GM12873 (cell line): Measurements from ENCODE around the gene TP73.

Source experiments
- CTCF ChIP-seq: IDR thresholded peaks from 2 replicates; pipeline ENCODE4 v1.5.1; 2012; ENCODE audit warnings: low read depth, mild to moderate bottlenecking, moderate library complexity, low read length, control low read depth; ENCODE audit not compliant: insufficient read depth; ENCODE audit errors: missing control alignments

TP73 gene

GRCh38 chr1:3698660-3699408, 46.5 kb downstream of the TP73 start:
- TF ChIP-seq CTCF, result no peak

GRCh38 chr1:3699596-3699995, 47.3 kb downstream of the TP73 start:
- no peak for TF ChIP-seq CTCF

GRCh38 chr1:3700631-3701030, 48.3 kb downstream of the TP73 start:
- no peak for TF ChIP-seq CTCF

- no peak for TF ChIP-seq CTCF
Observed at GRCh38 chr1:3702528-3702927, 50.2 kb downstream of the TP73 start.

GRCh38 chr1:3702990-3703728, 50.8 kb downstream of the TP73 start:
- TF ChIP-seq CTCF, result no peak

GRCh38 chr1:3703786-3704371, 51.6 kb downstream of the TP73 start:
- no peak for TF ChIP-seq CTCF

GRCh38 chr1:3705341-3705950, 53.1 kb downstream of the TP73 start:
- TF ChIP-seq CTCF, result no peak
